B cell (primary cell): Measurements from ENCODE around the gene AMIGO2. TPM values are rescaled to one million over a fixed set of nuclear protein-coding genes. Genes with fewer than 3 reads are reported as not detected.
A peak's percentile ranks its signal among the peaks of the same experiment; 100 is the strongest.

Experiments used
- ATAC-seq: fragments of 200-7000 bp; cut with Tn5 transposase; one replicate; pipeline ENCODE4 v1.10.0; 2021; ENCODE audit warnings: low read depth, mild to moderate bottlenecking, moderate number of reproducible peaks, moderate library complexity
- CTCF ChIA-PET: fragments of 350-600 bp; sonication (Branson Sonifier 250); formaldehyde crosslinking; loops from one replicate; lab custom pipeline; 2021; ENCODE audit warnings: antibody characterized with exemption, inconsistent platforms; lab: Charles Lee
- POLR2A ChIA-PET: fragments of 350-600 bp; sonication (Branson Sonifier 250); formaldehyde crosslinking; loops from one replicate; lab custom pipeline; 2021; ENCODE audit warnings: antibody characterized with exemption; lab: Charles Lee
- DNase-seq: peaks from one replicate; pipeline ENCODE4 v3.0.0; 2013
- H2AFZ ChIP-seq: 2 replicates; pipeline ENCODE4 v1.6.1; 2012; ENCODE audit warnings: mild to moderate bottlenecking, low read depth, low read length; ENCODE audit not compliant: insufficient read depth, poor library complexity, severe bottlenecking
- H3K27ac ChIP-seq, 2 donors: 1 replicate in 1 of 2; 2 replicates in 1 of 2; pipeline ENCODE4 v1.5.1; 2012 to 2013; ENCODE audit warnings: low read length in 2 of 2, mild to moderate bottlenecking in 2 of 2, moderate library complexity in 1 of 2
- H3K27me3 ChIP-seq, 4 experiments: fragments of 200-600 bp in 1 of 4; sonication (generic) in 1 of 4; replicated peaks in 1 of 4; 1 replicate in 2 of 4; 2 replicates in 2 of 4; pipeline versions ENCODE4 v1.6.1 to v1.7.0; 2013 to 2016; ENCODE audit warnings: low read length in 3 of 4, mild to moderate bottlenecking in 2 of 4, mixed read lengths in 1 of 4, moderate library complexity in 1 of 4; ENCODE audit not compliant: insufficient read depth in 4 of 4, control insufficient read depth in 3 of 4; ENCODE audit errors: control extremely low read depth in 1 of 4
- H3K36me3 ChIP-seq, 2 experiments: replicated peaks in 1 of 2; 1 replicate in 1 of 2; 2 replicates in 1 of 2; pipeline versions ENCODE4 v1.6.1 to v1.7.1; 2013; ENCODE audit warnings: low read length in 1 of 2; ENCODE audit not compliant: insufficient read depth in 2 of 2, control insufficient read depth in 1 of 2; ENCODE audit errors: control extremely low read depth in 1 of 2, extremely low read depth in 1 of 2
- H3K4me1 ChIP-seq, 2 donors: fragments of 200-600 bp in 1 of 2; sonication (generic) in 1 of 2; 1 replicate in 1 of 2; 2 replicates in 1 of 2; pipeline versions ENCODE4 v1.5.1 to v1.6.1; 2013 to 2017; ENCODE audit warnings: low read length in 2 of 2; ENCODE audit not compliant: control insufficient read depth in 2 of 2, insufficient read depth in 2 of 2
- H3K4me2 ChIP-seq: replicated peaks from 2 replicates; pipeline ENCODE3; 2012; ENCODE audit warnings: mild to moderate bottlenecking, low read depth, low read length; ENCODE audit not compliant: poor library complexity, severe bottlenecking
- H3K4me3 ChIP-seq, 5 experiments: fragments of 200-600 bp in 1 of 5; sonication (generic) in 1 of 5; 1 replicate in 3 of 5; 2 replicates in 2 of 5; pipeline versions ENCODE4 v1.5.1 to v1.7.0; 2011 to 2016; ENCODE audit warnings: low read length in 4 of 5, mild to moderate bottlenecking in 4 of 5, low read depth in 2 of 5, control low read depth in 1 of 5, moderate library complexity in 1 of 5; ENCODE audit not compliant: insufficient read depth in 1 of 5; ENCODE audit errors: control extremely low read depth in 1 of 5, extremely low read depth in 1 of 5
- H3K79me2 ChIP-seq: fragments of 200-600 bp; sonication (generic); one replicate; pipeline ENCODE4 v1.6.0; 2016; ENCODE audit warnings: low read length; ENCODE audit not compliant: control insufficient read depth, insufficient read depth
- H3K9ac ChIP-seq: fragments of 200-600 bp; sonication (generic); 2 replicates; pipeline ENCODE4 v1.6.1; 2017; ENCODE audit warnings: mild to moderate bottlenecking, low read length, moderate library complexity
- H3K9me3 ChIP-seq, 3 donors: one replicate each; pipeline versions ENCODE4 v1.6.1 to v1.7.1; 2013; ENCODE audit warnings: low read length in 2 of 3; ENCODE audit not compliant: control insufficient read depth in 2 of 3, insufficient read depth in 1 of 3; ENCODE audit errors: control extremely low read depth in 1 of 3
- H4K20me1 ChIP-seq: 2 replicates; pipeline ENCODE4 v1.6.0; 2012; ENCODE audit warnings: mild to moderate bottlenecking, low read length; ENCODE audit not compliant: insufficient read depth, control insufficient read depth, poor library complexity, severe bottlenecking
- H3K27ac Mint-ChIP-seq: one replicate; pipeline ENCODE4 v1.8.0; 2021; ENCODE audit warnings: mixed read lengths
- H3K27me3 Mint-ChIP-seq: one replicate; pipeline ENCODE4 v1.8.0; 2021; ENCODE audit warnings: mixed read lengths
- H3K4me1 Mint-ChIP-seq: one replicate; pipeline ENCODE4 v1.8.0; 2021; ENCODE audit warnings: mixed read lengths
- H3K4me3 Mint-ChIP-seq: one replicate; pipeline ENCODE4 v1.8.0; 2021; ENCODE audit warnings: mixed read lengths
- H3K9me3 Mint-ChIP-seq: one replicate; pipeline ENCODE4 v1.8.0; 2022; ENCODE audit warnings: mixed read lengths; ENCODE audit not compliant: insufficient read depth
- CTCF ChIP-seq: fragments of 200-600 bp; IDR thresholded peaks from one replicate; pipeline ENCODE4 v1.8.0; 2022; ENCODE audit warnings: antibody characterized with exemption, mild to moderate bottlenecking
- EZH2 ChIP-seq: IDR thresholded peaks from 2 replicates; pipeline ENCODE4 v1.6.1; 2012; ENCODE audit warnings: borderline replicate concordance, low read depth, mild to moderate bottlenecking, moderate library complexity, low read length; ENCODE audit not compliant: insufficient read depth, poor library complexity, severe bottlenecking
- WGBS: methylation state at CpG from one replicate; pipeline ENCODE4 v1.1.5; 2013; ENCODE audit warnings: missing lambda C conversion rate; ENCODE audit not compliant: insufficient coverage; 5-methylcytosine and 5-hydroxymethylcytosine counted together
- intact Hi-C: fragments of 100-400 bp; cut with micrococcal nuclease; formaldehyde crosslinking; loops from one replicate; pipeline ENCODE4 v1.10.0; 2022
- polyA plus RNA-seq: library from polyadenylated mRNA; depleted of rRNA; stranded (reverse); fragments of >200 nt; gene quantifications from 2 replicates; pipeline ENCODE4 v1.2.3, GENCODE V29; 2012
- total RNA-seq, 2 donors: library from RNA; stranded (reverse); fragments of 120-200 nt in 1 of 2; gene quantifications; 1 replicate in 1 of 2; 2 replicates in 1 of 2; pipeline versions ENCODE4 v1.2.3 to v1.2.4, GENCODE V29; 2013 to 2022

Gene AMIGO2
- total and polyA plus RNA-seq, 2 donors (not counting 1 experiment from before 2014, with no cell fraction given) = 10.4 to 11.8 TPM

GRCh38 chr12:47087088-47087688 lies 7.4 kb upstream of the AMIGO2 start:
- H3K9me3 ChIP-seq = no peaks in the 10 kb centered on the region
- H3K4me1 Mint-ChIP-seq = peaks cover 36% of the 10 kb centered on the region
- no CpG with 5 or more reads among the region's 2 CpGs for WGBS
- H3K4me2 ChIP-seq = no peak overlapping the region
- no peaks in the 10 kb centered on the region for H3K36me3 ChIP-seq
- ATAC-seq (no peak), DNase-seq (no peak)
- H3K27me3 ChIP-seq = no peaks in the 10 kb centered on the region
- H3K4me3 Mint-ChIP-seq = no peak overlapping the region
- H3K79me2 ChIP-seq = no peaks in the 10 kb centered on the region
- H3K27me3 Mint-ChIP-seq = no peaks in the 10 kb centered on the region
- ChIA-PET POLR2A (no interaction called here), CTCF (interaction anchor here (1.4 kb wide), 1 partner anchor 311 kb away, joined by 6 read pairs; no protein-coding TSS in a partner anchor)
- no peak overlapping the region for H3K9ac ChIP-seq
- no peak overlapping the region for H3K27ac Mint-ChIP-seq
- intact Hi-C loops = loop anchor here (10.0 kb wide), 1 partner anchor 48 kb away; no protein-coding TSS in a partner anchor
- H3K27ac ChIP-seq = no peak overlapping the region
- no peaks in the 10 kb centered on the region for H4K20me1 ChIP-seq
- H2AFZ ChIP-seq = no peak overlapping the region
- peaks cover 14 to 21% of the 10 kb centered on the region in 2 donors for H3K4me1 ChIP-seq
- no peak overlapping the region for H3K4me3 ChIP-seq
- TF ChIP-seq EZH2 (no peak), CTCF (no peak)
- H3K9me3 Mint-ChIP-seq = peaks cover 3% of the 10 kb centered on the region

- H3K4me1 ChIP-seq = peaks cover 24 to 29% of the 10 kb centered on the region in 2 donors
- peak; percentile 74 for ATAC-seq
- no peaks in the 10 kb centered on the region for H3K36me3 ChIP-seq
- H3K27me3 ChIP-seq = no peaks in the 10 kb centered on the region
- ChIA-PET CTCF (interaction anchor here (0.9 to 1.1 kb wide), 2 partner anchors 16 to 193 kb away, joined by 3 read pairs; no protein-coding TSS in a partner anchor), POLR2A (interaction anchor here (0.6 kb wide), 3 partner anchors 9 to 1346 kb away, joined by 4 to 8 read pairs (median 6); no protein-coding TSS in a partner anchor)
- no peaks in the 10 kb centered on the region for H3K9me3 ChIP-seq
- Mint-ChIP-seq H3K4me1 (peaks cover 49% of the 10 kb centered on the region), H3K4me3 (peak overlapping the region; percentile 56), H3K9me3 (no peaks in the 10 kb centered on the region), H3K27ac (peak overlapping the region; percentile 8), H3K27me3 (no peaks in the 10 kb centered on the region)
- 17% methylated on average over 5 of the region's 6 CpGs for WGBS
- no peaks in the 10 kb centered on the region for H3K79me2 ChIP-seq
- peak overlapping the region; percentile 27 for H3K9ac ChIP-seq
- H3K4me3 ChIP-seq = peak overlapping the region in 2 of 5 experiments; percentile 13 to 22
- no peak for TF ChIP-seq CTCF
- TF ChIP-seq EZH2 = no peak
- intact Hi-C loops = loop anchor here (10.0 kb wide), 1 partner anchor 49 kb away; no protein-coding TSS in a partner anchor
- H3K27ac ChIP-seq = peak overlapping the region in 1 of 2 donors; percentile 45
- peak overlapping the region; percentile 44 for H2AFZ ChIP-seq
- no peaks in the 10 kb centered on the region for H4K20me1 ChIP-seq
- H3K4me2 ChIP-seq = peak overlapping the region; percentile 56
- DNase-seq = peak; percentile 45
These were observed 6.1 kb upstream of the AMIGO2 start for GRCh38 chr12:47085815-47086252.
